Fibroblast of upper back skin (primary cell): ENCODE results near the gene ZNF333.
"Not testable (repeated sequence)": the region's sequence is repeated elsewhere in the genome, so short reads cannot be mapped to it uniquely, and the experiment has no call there.

Source experiments
- DNase-seq: peaks from one replicate; pipeline ENCODE4 v3.0.0-alpha.2; 2013

ZNF333 gene

GRCh38 chr19:14700711-14701375 lies 11.0 kb downstream of the ZNF333 start:
- DNase-seq, result no peak

- no peak for DNase-seq
Measured at GRCh38 chr19:14703833-14704232, 14.0 kb downstream of the ZNF333 start.

- no peak for DNase-seq
Measured at GRCh38 chr19:14704450-14704849, 14.6 kb downstream of the ZNF333 start.

GRCh38 chr19:14715841-14716240 lies 26.0 kb downstream of the ZNF333 start:
- DNase-seq, result no peak

GRCh38 chr19:14718522-14719116 lies 28.8 kb downstream of the ZNF333 start:
- no peak for DNase-seq

- DNase-seq, result no peak
Measured at GRCh38 chr19:14719162-14719561, 29.3 kb downstream of the ZNF333 start.

GRCh38 chr19:14722127-14722526 lies 32.3 kb downstream of the ZNF333 start:
- DNase-seq, result no peak

GRCh38 chr19:14728595-14728994 lies 38.7 kb downstream of the ZNF333 start:
- no peak for DNase-seq

- DNase-seq, result no peak
Measured at GRCh38 chr19:14731200-14731599, 41.4 kb downstream of the ZNF333 start.

GRCh38 chr19:14732510-14732909 lies 42.7 kb downstream of the ZNF333 start:
- no peak for DNase-seq

GRCh38 chr19:14733574-14733973 lies 43.7 kb downstream of the ZNF333 start:
- DNase-seq, result no peak

GRCh38 chr19:14735915-14736314 lies 46.1 kb downstream of the ZNF333 start:
- DNase-seq, result no peak

GRCh38 chr19:14746886-14747285 lies 57.0 kb downstream of the ZNF333 start:
- no peak for DNase-seq

- no peak for DNase-seq
Measured at GRCh38 chr19:14748601-14749000, 58.8 kb downstream of the ZNF333 start.

- DNase-seq, result no peak
Measured at GRCh38 chr19:14758816-14759215, 69.0 kb downstream of the ZNF333 start.

GRCh38 chr19:14761607-14762006 lies 71.8 kb downstream of the ZNF333 start:
- no peak for DNase-seq

- DNase-seq, result no peak
Measured at GRCh38 chr19:14762111-14762510, 72.3 kb downstream of the ZNF333 start.

GRCh38 chr19:14763497-14764145 lies 73.8 kb downstream of the ZNF333 start:
- DNase-seq, result no peak

- DNase-seq, result no peak
Measured at GRCh38 chr19:14764401-14764800, 74.6 kb downstream of the ZNF333 start.

- DNase-seq, result not testable (repeated sequence)
Measured at GRCh38 chr19:14765403-14765802, 75.6 kb downstream of the ZNF333 start.

GRCh38 chr19:14765841-14766240 lies 76.0 kb downstream of the ZNF333 start:
- DNase-seq, result not testable (repeated sequence)

GRCh38 chr19:14767466-14767971 lies 77.7 kb downstream of the ZNF333 start:
- DNase-seq, result no peak

GRCh38 chr19:14768001-14768400 lies 78.2 kb downstream of the ZNF333 start:
- DNase-seq, result no peak

GRCh38 chr19:14769201-14769600 lies 79.4 kb downstream of the ZNF333 start:
- DNase-seq, result no peak
